Gastroesophageal sphincter (tissue), 4 donors: ENCODE data around the gene JMJD8. TPM values are rescaled to one million over a fixed set of nuclear protein-coding genes. Genes with fewer than 3 reads are reported as not detected.

ENCODE experiments used
- ATAC-seq: fragments of 150-250 bp; one replicate; pipeline ENCODE4 v1.9.1; 2016; ENCODE audit warnings: mild to moderate bottlenecking, moderate library complexity
- H3K27ac ChIP-seq, 4 donors: fragments of 200-600 bp; sonication (generic) in 3 of 4; 1 replicate in 3 of 4; 2 replicates in 1 of 4; pipeline ENCODE4 v1.5.1; 2016 to 2019
- H3K27me3 ChIP-seq: fragments of 200-600 bp; sonication (generic); one replicate; pipeline ENCODE4 v1.5.1; 2019
- H3K36me3 ChIP-seq, 2 donors: fragments of 200-600 bp; sonication (generic); one replicate each; pipeline ENCODE4 v1.5.1; 2019; ENCODE audit warnings: control low read depth in 1 of 2
- H3K4me1 ChIP-seq, 3 donors: fragments of 200-600 bp; sonication (generic); 1 replicate in 2 of 3; 2 replicates in 1 of 3; pipeline ENCODE4 v1.5.1; 2016 to 2019; ENCODE audit warnings: control low read depth in 2 of 3
- H3K4me3 ChIP-seq, 2 donors: fragments of 200-600 bp; sonication (generic); one replicate each; pipeline ENCODE4 v1.5.1; 2019; ENCODE audit warnings: mild to moderate bottlenecking in 1 of 2, moderate library complexity in 1 of 2
- H3K9me3 ChIP-seq, 3 donors: fragments of 200-600 bp; sonication (generic); one replicate each; pipeline ENCODE4 v1.5.1; 2017 to 2019; ENCODE audit warnings: control low read depth in 2 of 3
- CTCF ChIP-seq, 4 experiments: fragments of 200-600 bp in 2 of 4; fragments of 450-650 bp in 2 of 4; sonication (generic) in 1 of 4; IDR thresholded peaks; one replicate each; pipeline ENCODE4 v1.5.1; 2017 to 2019; ENCODE audit warnings: antibody characterized with exemption in 4 of 4, mild to moderate bottlenecking in 2 of 4, moderate library complexity in 2 of 4
- EP300 ChIP-seq: sonication (generic); formaldehyde crosslinking; IDR thresholded peaks from one replicate; pipeline ENCODE4 v1.6.1; 2017; ENCODE audit warnings: antibody characterized with exemption, mild to moderate bottlenecking
- POLR2A ChIP-seq, 2 donors: fragments of 450-650 bp; IDR thresholded peaks; one replicate each; pipeline ENCODE4 v1.6.1; 2017; ENCODE audit warnings: antibody characterized with exemption in 2 of 2, mild to moderate bottlenecking in 2 of 2, moderate library complexity in 1 of 2
- POLR2AphosphoS5 ChIP-seq: sonication (generic); formaldehyde crosslinking; IDR thresholded peaks from one replicate; pipeline ENCODE4 v1.6.1; 2017; ENCODE audit warnings: antibody characterized with exemption
- WGBS, 2 donors: methylation state at CpG; one replicate each; pipeline ENCODE4 v1.1.5; 2018; ENCODE audit warnings: low coverage in 1 of 2; 5-methylcytosine and 5-hydroxymethylcytosine counted together
- total RNA-seq, 4 donors: library from RNA; depleted of rRNA; stranded (reverse); fragments of >200 nt; gene quantifications; one replicate each; pipeline ENCODE4 v1.1.0, GENCODE V29; 2016

Gene JMJD8
- total RNA-seq, 4 donors from 2014 or later, result 70.2 to 109 (median 90.5) TPM

- no peak for TF ChIP-seq EP300
- TF ChIP-seq POLR2A (IDR thresholded peaks at IDR 0.05), result no peak
- TF ChIP-seq CTCF (IDR thresholded peaks at IDR 0.05), result no peak
- no peak for TF ChIP-seq POLR2AphosphoS5
- Histone ChIP-seq H3K4me3 (no peak overlapping the region), H3K9me3 (no peaks in the 10 kb centered on the region), H3K4me1 (peaks cover 2 to 58% (median 35%) of the 10 kb centered on the region in 3 donors), H3K36me3 (peaks cover 0 to 34% of the 10 kb centered on the region in 2 donors), H3K27ac (no peak overlapping the region), H3K27me3 (peaks cover 19% of the 10 kb centered on the region)
- no peak for ATAC-seq
- WGBS, 2 donors, result 94% methylated on average over 11 of the region's 74 CpGs; no CpG with 5 or more reads in 1 of the 2 donors
Observed at GRCh38 chr16:633336-634050, 50.6 kb downstream of the JMJD8 start.

- Histone ChIP-seq H3K36me3 (peaks cover 0 to 42% of the 10 kb centered on the region in 2 donors), H3K4me1 (peaks cover 2 to 50% (median 33%) of the 10 kb centered on the region in 3 donors), H3K4me3 (no peak overlapping the region), H3K27ac (no peak overlapping the region), H3K27me3 (peaks cover 19% of the 10 kb centered on the region), H3K9me3 (no peaks in the 10 kb centered on the region)
- WGBS, 2 donors, result 100% methylated on average over 1 of the region's 67 CpGs; no CpG with 5 or more reads in 1 of the 2 donors
- no peak for TF ChIP-seq CTCF (IDR thresholded peaks at IDR 0.05)
- TF ChIP-seq EP300, result no peak
- TF ChIP-seq POLR2A (IDR thresholded peaks at IDR 0.05), result no peak
- TF ChIP-seq POLR2AphosphoS5, result no peak
- no peak for ATAC-seq
Observed at GRCh38 chr16:632486-633335, 51.4 kb downstream of the JMJD8 start.

- peaks cover 2 to 44% (median 28%) of the 10 kb centered on the region in 3 donors for H3K4me1 ChIP-seq
- 8 to 25% methylated on average over 2 to 3 of the region's 9 CpGs for WGBS, 2 donors
- TF ChIP-seq EP300 (no peak), POLR2AphosphoS5 (no peak), CTCF (IDR thresholded peaks at IDR 0.05) (no peak), POLR2A (IDR thresholded peaks at IDR 0.05) (no peak)
- no peak for ATAC-seq
- no peaks in the 10 kb centered on the region for H3K9me3 ChIP-seq
- peaks cover 19% of the 10 kb centered on the region for H3K27me3 ChIP-seq
- H3K36me3 ChIP-seq, result peaks cover 0 to 50% of the 10 kb centered on the region in 2 donors
- H3K4me3 ChIP-seq, result no peak overlapping the region
- no peak overlapping the region for H3K27ac ChIP-seq
Observed at GRCh38 chr16:631808-632358, 52.3 kb downstream of the JMJD8 start.

Other genes starting within 250 kb of the JMJD8 start
- gene CAPN15, start 156.6 kb downstream of the JMJD8 start, total RNA-seq, result 10 to 100 TPM; 21.8 to 42.7 (median 29.2) TPM
- not detected for gene PRR35, start 123.9 kb downstream of the JMJD8 start, total RNA-seq
- 1 to 10 TPM in 2 of 4 donors, under 1 TPM in 2; 0.47 to 2.9 (median 0.87) TPM for gene NHLRC4, start 117.3 kb downstream of the JMJD8 start, total RNA-seq
- gene PIGQ, start 114.4 kb downstream of the JMJD8 start, total RNA-seq, result 10 to 100 TPM; 30.4 to 42.4 (median 36.8) TPM
- 10 to 100 TPM; 17.7 to 28.3 (median 22.1) TPM for gene RAB40C, start 94.3 kb downstream of the JMJD8 start, total RNA-seq
- gene WFIKKN1, start 53.3 kb downstream of the JMJD8 start, total RNA-seq, result under 1 TPM in 3 of 4 donors, not detected in 1; 0.17 to 0.93 (median 0.35) TPM
- 100 to 1,000 TPM in 3 of 4 donors, 10 to 100 TPM in 1; 94.8 to 146 (median 112) TPM for gene METTL26, start 48.0 kb downstream of the JMJD8 start, total RNA-seq
- gene MCRIP2, start 42.5 kb downstream of the JMJD8 start, total RNA-seq, result 10 to 100 TPM; 25.4 to 70.0 (median 51.9) TPM
- gene WDR90, start 35.0 kb downstream of the JMJD8 start, total RNA-seq, result 10 to 100 TPM in 3 of 4 donors, 1 to 10 TPM in 1; 8.5 to 21.2 (median 16.8) TPM
- gene RHOT2, start 16.2 kb downstream of the JMJD8 start, total RNA-seq, result 10 to 100 TPM; 50.2 to 64.0 (median 55.0) TPM
- 1 to 10 TPM in 3 of 4 donors, not detected in 1; 1.1 to 1.5 (median 1.3) TPM for gene RHBDL1, start 8.7 kb downstream of the JMJD8 start, total RNA-seq
- 100 to 1,000 TPM; 161 to 212 (median 179) TPM for gene STUB1, start 3.9 kb downstream of the JMJD8 start, total RNA-seq
- 10 to 100 TPM in 1 of 4 donors, 1 to 10 TPM in 3; 8.1 to 16.7 (median 9.6) TPM for gene WDR24, start 6.1 kb upstream of the JMJD8 start, total RNA-seq
- 1 to 10 TPM in 1 of 4 donors, under 1 TPM in 3; 0.27 to 1.4 (median 0.35) TPM for gene FBXL16, start 21.5 kb upstream of the JMJD8 start, total RNA-seq
- 10 to 100 TPM; 22.6 to 77.7 (median 63.8) TPM for gene METRN, start 30.8 kb upstream of the JMJD8 start, total RNA-seq
- 10 to 100 TPM; 23.5 to 46.2 (median 31.0) TPM for gene ANTKMT, start 36.8 kb upstream of the JMJD8 start, total RNA-seq
- gene CCDC78, start 42.1 kb upstream of the JMJD8 start, total RNA-seq, result under 1 TPM in 1 of 4 donors, not detected in 3; 0.13 TPM
- 1 to 10 TPM; 1.1 to 4.8 (median 2.8) TPM for gene HAGHL, start 42.8 kb upstream of the JMJD8 start, total RNA-seq
- 10 to 100 TPM; 18.5 to 46.7 (median 25.6) TPM for gene CIAO3, start 56.7 kb upstream of the JMJD8 start, total RNA-seq
- gene MSLN, start 76.4 kb upstream of the JMJD8 start, total RNA-seq, result 1 to 10 TPM in 1 of 4 donors, under 1 TPM in 1, not detected in 2; 0.73 to 7.2 TPM
- 10 to 100 TPM; 13.4 to 25.8 (median 22.1) TPM for gene RPUSD1, start 104.0 kb upstream of the JMJD8 start, total RNA-seq
- gene CHTF18, start 104.3 kb upstream of the JMJD8 start, total RNA-seq, result 10 to 100 TPM in 2 of 4 donors, 1 to 10 TPM in 2; 4.6 to 10.9 (median 8.3) TPM
- gene GNG13, start 116.4 kb upstream of the JMJD8 start, total RNA-seq, result not detected